Eye (tissue), 1 donor: ENCODE measurements around the gene GRHL1.

ENCODE experiments used
- DNase-seq: peaks from one replicate; pipeline ENCODE4 v3.0.0-alpha.2; 2015

GRHL1 gene

DNA sequence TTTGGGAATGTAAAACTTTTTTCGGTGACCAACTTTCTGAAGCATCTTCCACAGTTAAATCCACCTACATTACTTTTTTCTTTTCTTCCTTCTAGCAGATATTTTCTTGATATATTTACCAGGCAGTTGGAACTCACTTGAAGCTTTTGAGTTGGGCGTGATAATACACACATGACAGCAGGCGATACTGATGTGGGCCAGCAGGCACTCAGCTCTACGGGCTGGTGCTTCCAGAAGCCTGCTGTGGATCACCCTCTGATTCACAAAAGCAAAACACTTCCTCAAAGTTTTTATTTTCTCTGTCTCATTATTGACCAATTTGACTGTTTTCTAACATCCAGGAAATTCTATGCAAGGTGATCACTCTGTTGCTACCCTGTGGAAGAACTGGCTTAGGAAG lies 22.9 kb downstream of the GRHL1 start:
- DNase-seq = no peak

GRCh38 chr2:9975328-9975727 lies 23.8 kb downstream of the GRHL1 start:
- DNase-seq = no peak

- DNase-seq = no peak
Observed at GRCh38 chr2:9975805-9976447, 24.4 kb downstream of the GRHL1 start.

DNA sequence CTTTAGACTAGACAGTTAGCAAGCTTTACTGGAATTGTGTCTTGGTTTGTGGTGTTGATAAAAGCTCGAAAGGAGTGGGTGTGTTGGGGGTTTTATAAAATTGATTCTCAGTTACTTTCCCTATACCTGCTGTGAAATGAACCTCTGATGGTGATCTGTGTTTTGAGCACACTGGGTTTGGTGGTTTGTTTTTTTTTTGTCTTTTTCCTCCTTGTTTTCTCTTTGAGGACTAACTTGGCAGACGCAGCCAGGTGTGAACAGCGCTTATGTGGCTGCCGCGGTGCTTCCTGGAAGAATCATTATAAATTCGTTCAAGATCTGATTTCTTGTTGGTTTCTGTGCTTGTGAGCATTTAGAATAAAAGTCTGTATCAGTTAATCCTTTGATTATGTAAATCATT lies 28.5 kb downstream of the GRHL1 start:
- DNase-seq = no peak

DNA sequence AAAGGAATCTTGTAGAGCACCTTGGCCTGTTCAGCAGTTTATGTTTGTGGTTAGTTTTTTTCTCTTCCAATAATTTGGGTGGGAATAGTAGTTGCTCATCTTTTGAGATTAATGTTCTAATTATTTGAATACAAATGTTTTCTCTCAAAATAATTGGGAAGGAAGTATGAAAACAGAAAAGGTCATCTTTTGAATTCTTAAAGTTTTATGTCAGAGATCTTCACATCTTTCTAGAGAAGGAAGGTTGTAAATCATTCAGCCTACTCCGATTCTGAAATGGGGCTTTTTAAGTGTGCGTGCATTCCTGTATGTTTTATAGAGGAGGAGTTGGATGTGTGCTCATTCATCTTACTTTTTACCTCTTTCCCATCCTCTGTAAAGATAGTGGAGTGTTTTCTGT lies 29.0 kb downstream of the GRHL1 start:
- DNase-seq = no peak

GRCh38 chr2:9981655-9982054 lies 30.2 kb downstream of the GRHL1 start:
- DNase-seq = no peak

DNA sequence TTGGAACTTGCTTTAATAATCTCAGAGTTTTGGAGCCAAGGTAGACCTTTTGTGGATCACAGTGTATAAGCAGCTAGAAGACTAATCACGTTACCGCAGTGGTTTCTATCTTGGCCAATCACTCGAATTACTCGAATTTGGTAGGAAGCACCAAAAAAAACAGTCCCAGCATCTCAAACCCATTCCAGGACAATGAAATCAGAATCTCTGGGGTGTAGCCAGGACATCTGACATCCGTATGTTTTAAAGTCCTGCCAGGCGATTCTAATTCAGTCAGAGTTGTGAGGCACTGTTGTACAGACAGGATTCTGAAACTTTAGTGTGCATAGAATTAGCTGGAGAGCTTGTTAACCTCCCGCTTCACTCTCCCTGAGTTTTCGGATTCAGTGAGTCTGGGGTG lies 30.8 kb downstream of the GRHL1 start:
- DNase-seq = peak; percentile 67

GRCh38 chr2:9982891-9983290 lies 31.4 kb downstream of the GRHL1 start:
- DNase-seq = no peak

- DNase-seq = no peak
Observed at GRCh38 chr2:9983401-9984216, 32.1 kb downstream of the GRHL1 start.

GRCh38 chr2:9984217-9984739 lies 32.8 kb downstream of the GRHL1 start:
- peak; percentile 86 for DNase-seq

GRCh38 chr2:9984871-9985480 lies 33.5 kb downstream of the GRHL1 start:
- DNase-seq = no peak

DNA sequence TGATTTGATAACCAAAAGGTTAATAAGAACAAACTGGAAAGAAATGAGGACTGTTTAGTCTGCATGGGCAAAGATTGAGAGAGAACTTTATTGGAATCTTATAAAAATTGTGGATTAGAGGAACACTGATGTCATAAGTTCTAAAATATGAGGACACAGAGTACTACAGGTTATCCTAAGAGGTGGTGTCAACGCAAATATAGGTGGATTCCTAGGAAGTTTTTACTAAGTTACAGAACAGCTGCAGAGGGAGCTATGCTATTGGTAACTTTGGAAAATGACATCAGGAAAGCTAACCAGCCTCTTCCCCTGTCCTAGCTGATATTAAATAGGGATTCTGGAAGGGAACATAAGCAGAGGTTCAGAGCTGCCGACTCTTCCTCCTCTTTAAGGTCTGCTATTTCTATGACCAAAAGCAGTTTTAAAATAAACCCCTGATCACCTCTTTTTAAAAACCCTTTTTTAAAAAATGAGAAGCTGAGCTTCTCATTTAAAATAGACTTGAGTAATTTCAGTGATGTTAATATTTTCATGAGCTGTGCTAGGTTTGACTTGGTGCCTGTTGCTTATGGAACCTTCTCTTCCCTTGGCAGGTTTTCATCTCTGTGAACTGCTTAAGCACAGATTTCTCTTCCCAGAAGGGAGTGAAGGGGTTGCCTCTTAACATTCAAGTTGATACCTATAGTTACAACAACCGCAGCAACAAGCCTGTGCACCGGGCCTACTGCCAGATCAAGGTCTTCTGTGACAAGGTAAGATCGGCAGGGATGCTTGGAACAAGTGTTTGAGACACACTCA lies 34.2 kb downstream of the GRHL1 start:
- no peak for DNase-seq

- no peak for DNase-seq
Observed at GRCh38 chr2:9988320-9988719, 36.8 kb downstream of the GRHL1 start.

GRCh38 chr2:9990736-9991135 lies 39.2 kb downstream of the GRHL1 start:
- no peak for DNase-seq

DNA sequence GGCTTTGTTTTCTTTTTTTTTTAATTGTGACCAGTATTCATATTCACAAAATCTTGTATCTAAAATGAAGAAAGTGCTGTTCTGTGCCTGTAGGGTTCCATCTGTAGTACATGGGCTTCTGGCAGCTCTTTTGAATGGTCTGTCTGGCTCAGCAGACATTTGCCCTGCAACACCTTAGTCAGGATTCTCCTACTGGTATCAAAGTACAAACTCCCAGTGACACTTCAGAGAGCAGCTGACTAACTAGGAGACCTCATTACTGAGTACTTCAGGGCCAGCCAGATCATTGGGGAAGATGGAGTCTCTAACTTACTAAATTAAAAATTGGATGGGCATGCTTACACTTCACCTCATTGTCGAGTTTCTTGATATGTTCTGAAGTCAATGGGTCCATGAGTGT lies 39.7 kb downstream of the GRHL1 start:
- DNase-seq = no peak

GRCh38 chr2:9991829-9992273 lies 40.4 kb downstream of the GRHL1 start:
- no peak for DNase-seq

DNA sequence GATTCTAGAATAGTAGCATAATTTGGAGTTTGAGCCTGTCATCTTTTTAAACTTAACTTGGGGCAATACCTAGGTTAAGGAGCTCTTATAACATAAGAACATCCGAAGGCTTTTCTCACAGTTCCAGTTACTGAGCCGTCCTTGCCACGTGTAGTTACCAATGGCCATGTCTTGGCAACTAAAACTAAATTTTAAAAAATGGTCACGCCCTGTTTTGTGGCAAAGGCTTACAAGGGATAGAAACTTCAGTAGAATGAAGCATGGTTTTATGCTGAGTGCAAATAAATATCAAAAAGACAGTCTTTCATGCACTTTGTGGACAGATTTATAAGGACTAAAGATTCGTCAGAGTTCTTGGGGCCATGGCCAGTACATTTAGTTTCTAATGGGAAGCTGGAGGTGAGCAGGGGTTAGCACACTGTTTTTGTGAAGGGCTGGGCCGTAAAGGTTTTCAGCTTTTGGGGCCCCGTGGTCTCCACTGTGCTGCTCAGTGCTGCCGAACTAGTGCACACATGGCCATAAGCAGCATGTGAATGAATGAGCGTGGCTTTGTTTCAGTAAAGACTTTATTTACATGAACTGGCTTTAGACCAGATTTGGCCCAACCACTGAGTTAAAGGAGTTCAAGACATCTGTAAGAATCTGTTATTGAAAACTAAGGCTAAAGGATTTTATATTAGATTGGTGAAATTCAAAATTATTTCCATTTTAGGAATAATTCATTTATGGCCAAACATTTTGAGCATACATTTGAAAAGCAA lies 41.1 kb downstream of the GRHL1 start:
- no peak for DNase-seq

DNA sequence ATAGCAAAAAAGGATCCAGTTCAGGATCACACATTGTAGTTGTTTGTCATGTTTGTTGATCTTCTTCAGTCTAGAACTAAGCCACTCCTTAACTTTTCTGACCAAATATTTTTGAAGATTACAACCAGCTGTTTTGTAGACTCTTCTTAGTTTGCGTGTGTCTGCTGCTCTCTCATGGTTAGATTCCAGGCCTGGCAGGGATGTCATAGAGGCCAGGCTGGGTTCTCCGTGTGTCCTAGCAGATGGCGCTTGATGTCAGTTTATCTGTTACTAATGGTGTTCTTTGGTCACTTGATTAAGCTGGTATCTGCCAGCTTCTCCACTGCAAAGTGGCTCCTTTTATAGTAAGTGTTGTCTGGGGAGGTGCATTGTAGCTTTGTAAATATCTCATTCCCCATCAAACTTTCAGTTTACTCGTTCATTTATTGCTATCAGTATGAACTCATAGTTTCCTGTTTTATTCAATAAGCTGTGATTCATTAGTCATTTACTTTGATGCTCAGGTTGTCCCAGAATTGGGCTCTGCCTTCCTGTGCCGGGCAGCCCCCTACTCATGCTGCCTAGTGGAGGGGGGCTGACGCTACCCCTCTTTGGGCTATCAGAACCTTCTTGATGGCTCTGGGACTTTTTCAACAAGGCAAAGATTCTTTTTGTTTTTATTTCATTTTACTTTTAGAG lies 42.1 kb downstream of the GRHL1 start:
- no peak for DNase-seq

- no peak for DNase-seq
Observed at GRCh38 chr2:9994462-9994861, 43.0 kb downstream of the GRHL1 start.

- no peak for DNase-seq
Observed at GRCh38 chr2:9995059-9995458, 43.6 kb downstream of the GRHL1 start.

DNA sequence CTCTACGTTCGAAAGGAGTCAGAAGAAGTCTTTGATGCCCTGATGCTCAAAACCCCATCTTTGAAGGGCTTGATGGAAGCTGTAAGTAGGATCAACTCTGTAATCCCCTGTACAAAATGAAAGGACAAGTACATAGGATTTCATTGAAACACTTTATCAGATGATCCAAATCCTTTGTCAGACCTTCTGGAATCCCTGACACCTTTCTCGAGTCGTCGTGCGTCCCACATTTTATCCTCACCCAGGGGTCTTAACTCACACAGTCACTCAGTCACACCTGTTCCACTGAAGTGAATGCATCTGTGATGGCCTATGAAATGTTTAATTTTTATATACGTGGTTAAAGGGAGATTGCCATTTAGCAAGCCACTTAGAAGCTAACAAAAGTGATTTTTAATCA lies 44.8 kb downstream of the GRHL1 start:
- no peak for DNase-seq

DNA sequence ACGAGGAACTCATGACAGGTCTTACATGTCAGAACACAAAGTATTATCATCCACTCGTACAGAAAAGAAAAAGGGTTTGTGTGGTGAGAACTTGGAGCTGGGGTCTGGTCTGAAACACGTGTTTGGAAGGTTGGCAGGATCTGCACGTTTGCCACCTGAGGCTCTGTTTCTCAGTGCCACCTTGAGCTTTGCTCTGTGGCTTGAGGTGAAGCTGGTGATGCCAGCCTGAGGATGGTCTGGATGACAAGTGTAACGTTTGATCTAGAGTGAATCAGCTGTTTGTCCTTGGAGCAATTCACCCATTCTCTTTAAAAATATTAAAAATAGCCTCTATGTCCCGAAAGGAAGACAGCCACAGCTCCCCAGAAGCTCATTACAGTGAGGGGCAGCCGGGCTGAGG lies 46.4 kb downstream of the GRHL1 start:
- no peak for DNase-seq
